Bronchial epithelial cell (primary cell): ENCODE results near the gene SMARCA5. TPM values are rescaled to one million over a fixed set of nuclear protein-coding genes. Genes with fewer than 3 reads are reported as not detected.

Experiments
- DNase-seq: peaks from one replicate; pipeline ENCODE4 v3.0.0-alpha.2; 2010; ENCODE audit warnings: low read depth
- FAIRE-seq: peaks from 2 replicates; lab custom pipeline; 2011; peaks lifted over from hg19 to GRCh38; lab: Jason Lieb, UNC
- H3K27me3 ChIP-seq: 2 replicates; pipeline ENCODE4 v1.5.1; 2011; ENCODE audit warnings: low read length; ENCODE audit not compliant: control insufficient read depth, insufficient read depth
- H3K36me3 ChIP-seq: 2 replicates; pipeline ENCODE4 v1.5.1; 2011; ENCODE audit warnings: low read length; ENCODE audit not compliant: control insufficient read depth, insufficient read depth
- H3K4me3 ChIP-seq: 2 replicates; pipeline ENCODE4 v1.5.1; 2011; ENCODE audit warnings: mild to moderate bottlenecking, low read depth, low read length, control low read depth
- CTCF ChIP-seq: IDR thresholded peaks from 2 replicates; pipeline ENCODE4 v1.5.1; 2011; ENCODE audit warnings: mild to moderate bottlenecking, moderate library complexity, low read length, control low read depth, inconsistent platforms; ENCODE audit not compliant: insufficient read depth, severe bottlenecking
- total RNA-seq: library from RNA; depleted of rRNA; stranded (reverse); fragments of >200 nt; gene quantifications from 2 replicates; pipeline ENCODE4 v1.2.1, GENCODE V29; 2014

The SMARCA5 gene
- total RNA-seq, 1 donor from 2014 or later = 25.3 TPM

GRCh38 chr4:143486314-143486713 is 27.2 kb upstream of the SMARCA5 start:
- no peaks in the 10 kb centered on the region for H3K36me3 ChIP-seq
- no peak overlapping the region for H3K4me3 ChIP-seq
- DNase-seq (peak; percentile 70), FAIRE-seq (no peak)
- no peak for TF ChIP-seq CTCF
- H3K27me3 ChIP-seq = no peaks in the 10 kb centered on the region

- TF ChIP-seq CTCF = no peak
- DNase-seq = peak; percentile 11
- H3K4me3 ChIP-seq = no peak overlapping the region
- peak; percentile 47 for FAIRE-seq
- no peaks in the 10 kb centered on the region for H3K36me3 ChIP-seq
- no peaks in the 10 kb centered on the region for H3K27me3 ChIP-seq
Observed at GRCh38 chr4:143488687-143489086, 24.8 kb upstream of the SMARCA5 start.

- H3K27me3 ChIP-seq = no peaks in the 10 kb centered on the region
- no peak overlapping the region for H3K4me3 ChIP-seq
- TF ChIP-seq CTCF = no peak
- H3K36me3 ChIP-seq = no peaks in the 10 kb centered on the region
- FAIRE-seq (peak; percentile 62), DNase-seq (peak; percentile 15)
Observed at GRCh38 chr4:143489106-143489505, 24.4 kb upstream of the SMARCA5 start.

GRCh38 chr4:143498021-143498420 is 15.5 kb upstream of the SMARCA5 start:
- Histone ChIP-seq H3K27me3 (no peaks in the 10 kb centered on the region), H3K36me3 (no peaks in the 10 kb centered on the region), H3K4me3 (no peak overlapping the region)
- TF ChIP-seq CTCF = no peak
- DNase-seq = no peak
- FAIRE-seq = no peak

GRCh38 chr4:143502231-143502630 is 11.3 kb upstream of the SMARCA5 start:
- no peak overlapping the region for H3K4me3 ChIP-seq
- no peaks in the 10 kb centered on the region for H3K27me3 ChIP-seq
- no peak for FAIRE-seq
- H3K36me3 ChIP-seq = no peaks in the 10 kb centered on the region
- no peak for TF ChIP-seq CTCF
- DNase-seq = no peak

- TF ChIP-seq CTCF = no peak
- FAIRE-seq (no peak), DNase-seq (no peak)
- Histone ChIP-seq H3K4me3 (no peak overlapping the region), H3K36me3 (no peaks in the 10 kb centered on the region), H3K27me3 (no peaks in the 10 kb centered on the region)
Observed at GRCh38 chr4:143506031-143506430, 7.5 kb upstream of the SMARCA5 start.
